ENCODE measurements around the gene DSCAML1.

GRCh38 chr11:117490911-117491310 lies 306.1 kb downstream of the DSCAML1 start:
- TF ChIP-seq POLR2A (IDR thresholded peaks at IDR 0.05) (no peak), EP300 (IDR thresholded peaks at IDR 0.05) (no peak), CTCF (IDR thresholded peaks at IDR 0.05) (no peak), POLR2AphosphoS5 (IDR thresholded peaks at IDR 0.05) (no peak)
